Thyroid gland (tissue), 4 donors: Measurements from ENCODE around the gene CD200R1L.

Experiments used
- POLR2A ChIP-seq, 2 donors: fragments of 450-650 bp; IDR thresholded peaks; one replicate each; pipeline ENCODE4 v1.6.1; 2017; ENCODE audit warnings: antibody characterized with exemption in 2 of 2, mild to moderate bottlenecking in 2 of 2, moderate library complexity in 1 of 2
- TF ChIP-seq, protein P1 (sequence below), 6 experiments: fragments of 200-600 bp in 3 of 6; fragments of 450-650 bp in 3 of 6; sonication (generic) in 3 of 6; IDR thresholded peaks; one replicate each; pipeline ENCODE4 v1.5.1; 2016 to 2019; ENCODE audit warnings: antibody characterized with exemption in 6 of 6, mild to moderate bottlenecking in 2 of 6, inconsistent platforms in 1 of 6, moderate library complexity in 1 of 6

- TF ChIP-seq, protein P1, sequence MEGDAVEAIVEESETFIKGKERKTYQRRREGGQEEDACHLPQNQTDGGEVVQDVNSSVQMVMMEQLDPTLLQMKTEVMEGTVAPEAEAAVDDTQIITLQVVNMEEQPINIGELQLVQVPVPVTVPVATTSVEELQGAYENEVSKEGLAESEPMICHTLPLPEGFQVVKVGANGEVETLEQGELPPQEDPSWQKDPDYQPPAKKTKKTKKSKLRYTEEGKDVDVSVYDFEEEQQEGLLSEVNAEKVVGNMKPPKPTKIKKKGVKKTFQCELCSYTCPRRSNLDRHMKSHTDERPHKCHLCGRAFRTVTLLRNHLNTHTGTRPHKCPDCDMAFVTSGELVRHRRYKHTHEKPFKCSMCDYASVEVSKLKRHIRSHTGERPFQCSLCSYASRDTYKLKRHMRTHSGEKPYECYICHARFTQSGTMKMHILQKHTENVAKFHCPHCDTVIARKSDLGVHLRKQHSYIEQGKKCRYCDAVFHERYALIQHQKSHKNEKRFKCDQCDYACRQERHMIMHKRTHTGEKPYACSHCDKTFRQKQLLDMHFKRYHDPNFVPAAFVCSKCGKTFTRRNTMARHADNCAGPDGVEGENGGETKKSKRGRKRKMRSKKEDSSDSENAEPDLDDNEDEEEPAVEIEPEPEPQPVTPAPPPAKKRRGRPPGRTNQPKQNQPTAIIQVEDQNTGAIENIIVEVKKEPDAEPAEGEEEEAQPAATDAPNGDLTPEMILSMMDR (IDR thresholded peaks at IDR 0.05) = no peak
- TF ChIP-seq POLR2A (IDR thresholded peaks at IDR 0.05) = no peak
Measured at GRCh38 chr3:112804021-112804420, 42.6 kb downstream of the CD200R1L start.
